ENCODE results near the gene FNIP2.

DNA sequence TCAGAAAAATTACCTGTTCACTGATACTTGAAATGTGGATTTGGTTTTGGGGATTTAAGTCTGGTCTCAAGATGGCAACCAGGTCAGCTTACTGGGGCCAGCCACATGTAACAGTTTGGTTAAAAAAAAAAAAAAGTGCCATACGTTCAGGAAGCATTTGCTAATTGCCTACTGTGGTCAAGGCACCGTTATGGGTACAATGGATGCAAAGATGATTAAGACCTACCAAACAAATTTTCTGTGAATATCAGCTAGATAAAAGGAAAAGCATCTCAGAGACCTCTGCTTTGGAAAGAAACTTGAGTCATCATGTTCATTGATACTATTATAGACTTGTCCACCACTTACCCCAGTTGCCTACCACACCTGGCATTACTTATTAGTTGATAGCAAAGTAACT is 80.9 kb downstream of the FNIP2 start:
- no peak for TF ChIP-seq CTCF (IDR thresholded peaks at IDR 0.05)
- no peak for TF ChIP-seq POLR2A (IDR thresholded peaks at IDR 0.05)
- no peak for TF ChIP-seq EP300 (IDR thresholded peaks at IDR 0.05)

Data from upper lobe of left lung (tissue), 4 donors.